GM21576 (cell line): Measurements from ENCODE around the gene RGR.

Source experiments
- ATAC-seq: cut with Tn5 transposase; IDR thresholded peaks from one replicate; pipeline ENCODE4 v1.9.1; 2021; ENCODE audit warnings: mild to moderate bottlenecking, moderate library complexity; ENCODE audit not compliant: unreplicated experiment

RGR gene

DNA sequence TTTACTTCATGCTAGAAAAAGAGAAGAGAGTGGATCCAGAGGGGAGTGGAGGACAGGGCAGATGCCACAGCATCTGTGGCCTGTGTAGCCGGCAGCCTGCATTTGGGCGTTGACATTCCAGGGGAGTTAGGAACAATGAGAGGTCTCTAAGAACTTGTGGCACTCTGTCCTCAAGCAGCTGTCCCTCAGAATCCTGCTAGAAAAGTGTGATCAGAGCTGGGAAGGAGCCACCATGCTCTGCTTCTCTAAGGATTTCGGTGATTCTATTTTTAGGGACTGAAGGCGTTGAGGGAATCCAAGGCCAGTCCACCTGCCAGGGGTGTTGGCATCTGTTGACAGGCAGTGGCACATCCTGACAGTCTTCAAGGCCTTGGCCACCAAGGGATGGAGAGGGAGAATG is 27.1 kb upstream of the RGR start:
- ATAC-seq: no peak

DNA sequence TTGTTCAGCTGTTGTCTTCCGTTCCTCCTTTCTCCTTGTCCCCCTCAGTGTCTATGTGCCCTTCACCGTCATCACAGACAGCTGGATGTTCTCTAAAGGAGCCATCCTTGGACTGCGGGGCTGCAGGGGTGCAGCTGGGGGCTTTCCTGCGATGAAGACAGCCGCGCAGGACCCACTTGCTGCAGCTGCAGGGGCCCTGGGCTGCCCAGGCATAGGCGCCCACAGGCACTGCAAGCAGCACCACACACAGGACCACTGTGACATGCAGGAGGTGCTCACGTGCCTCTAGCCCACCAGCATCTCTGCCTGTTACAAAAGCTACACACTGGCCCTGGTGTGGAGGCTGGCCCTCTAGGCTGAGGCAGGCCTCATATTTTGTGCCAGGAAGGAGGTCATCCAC is 22.9 kb upstream of the RGR start:
- no peak for ATAC-seq

DNA sequence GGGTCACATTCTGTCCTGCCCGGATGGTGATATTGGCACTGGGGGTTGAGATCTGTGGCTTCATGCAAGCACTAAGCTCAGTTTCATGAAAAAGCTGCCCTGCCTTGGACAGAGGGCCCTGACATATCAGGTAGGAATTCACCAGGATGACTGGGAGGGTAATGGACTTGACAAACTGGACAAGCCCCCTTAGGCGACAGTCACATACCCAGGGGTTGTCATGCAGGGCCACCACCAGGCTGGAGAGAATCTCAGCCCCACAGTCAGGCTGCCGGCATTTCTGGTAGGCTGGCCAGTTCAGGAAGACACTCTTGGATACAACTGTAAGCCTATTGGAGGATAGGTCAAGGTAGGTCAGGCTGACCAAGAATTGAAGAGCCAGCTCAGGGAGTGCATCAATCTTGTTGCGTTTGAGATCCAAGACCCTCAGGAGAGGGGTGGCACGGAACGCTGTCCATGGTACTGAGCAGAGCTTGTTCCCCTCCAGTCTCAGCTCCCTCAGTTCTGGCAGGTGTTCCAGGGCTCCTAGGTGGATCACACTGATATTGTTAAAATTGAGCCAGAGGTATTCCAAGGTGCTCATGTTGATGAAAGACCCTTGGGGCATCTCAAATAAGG is 20.3 kb upstream of the RGR start:
- ATAC-seq: no peak

DNA sequence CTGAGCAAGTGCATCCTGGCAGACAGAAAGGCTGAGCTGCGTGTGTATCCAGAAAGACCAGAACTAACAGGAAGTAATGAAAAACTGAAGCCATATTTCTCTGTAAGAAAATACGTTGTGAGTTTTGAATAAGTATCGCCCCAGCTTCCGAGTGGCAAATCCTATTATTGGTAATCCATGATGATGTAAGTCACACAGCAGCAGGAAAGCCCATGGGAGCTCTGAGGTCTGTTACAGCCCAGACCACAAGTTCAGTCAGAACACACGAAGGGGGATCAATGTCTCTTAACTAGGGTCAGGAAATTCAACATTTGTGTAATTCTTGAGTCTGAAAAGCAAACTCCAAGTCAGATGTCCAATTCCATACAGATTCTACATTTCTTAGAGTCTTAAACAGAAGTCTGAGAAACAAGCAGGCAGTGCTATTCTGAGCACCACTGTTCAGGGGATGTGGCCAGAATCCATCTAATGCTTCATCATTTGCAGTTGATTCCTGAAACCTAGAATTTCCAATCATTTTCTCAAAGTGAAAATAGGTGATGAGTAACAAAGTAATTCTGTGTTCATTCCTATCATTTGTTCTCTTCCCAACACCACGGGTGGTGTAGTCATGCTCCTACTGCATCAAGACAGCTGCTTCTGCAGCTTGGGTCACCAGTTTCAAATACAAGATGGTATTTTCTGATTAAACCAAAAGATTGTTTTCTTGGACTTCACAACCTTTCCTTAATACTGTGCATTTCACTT is 19.3 kb upstream of the RGR start, which contains the start of gene LRIT2:
Gene LRIT2, minus strand, starts transcription at position 118 of the 747 bp plus-strand sequence. Its CDS starts 24 bp downstream, at position 94.
- ATAC-seq: no peak

DNA sequence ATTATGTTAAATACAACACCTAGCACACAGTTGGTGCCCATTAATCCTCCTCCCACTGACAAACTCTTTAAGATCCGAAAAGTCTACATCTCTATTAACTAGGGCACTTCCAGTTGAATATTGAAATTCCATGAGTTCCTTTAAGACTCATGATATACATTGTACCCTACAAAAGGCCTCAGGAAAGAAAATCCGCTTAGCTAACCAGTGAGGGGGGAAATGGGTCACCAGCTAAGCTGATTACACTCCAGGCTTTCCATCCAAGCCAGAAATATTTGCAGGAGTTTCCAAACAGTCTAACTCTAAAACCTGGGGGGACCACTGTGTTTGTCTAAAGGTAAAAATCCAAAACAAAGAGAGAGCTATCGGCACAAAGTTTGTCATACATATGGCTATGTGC is 18.2 kb upstream of the RGR start:
- no peak for ATAC-seq

DNA sequence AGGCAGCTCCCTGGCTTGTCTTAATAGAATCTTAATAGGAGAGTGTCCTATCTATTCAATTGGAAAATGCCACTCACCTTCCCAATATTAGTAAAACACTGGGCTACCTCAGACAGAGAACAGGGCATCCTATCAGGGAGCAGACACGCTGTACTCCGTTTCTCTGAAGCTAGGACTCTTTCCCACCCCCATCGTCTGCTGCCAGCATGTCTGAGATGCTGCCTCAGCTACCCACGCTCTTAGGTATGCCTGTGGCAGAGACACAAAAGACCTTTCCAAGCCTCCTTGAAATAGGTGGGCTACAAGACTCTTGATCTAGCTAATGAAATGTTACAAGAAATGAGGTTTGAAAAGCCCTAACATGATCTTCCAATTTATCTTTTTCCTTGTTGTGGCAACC is 17.0 kb upstream of the RGR start:
- no peak for ATAC-seq

DNA sequence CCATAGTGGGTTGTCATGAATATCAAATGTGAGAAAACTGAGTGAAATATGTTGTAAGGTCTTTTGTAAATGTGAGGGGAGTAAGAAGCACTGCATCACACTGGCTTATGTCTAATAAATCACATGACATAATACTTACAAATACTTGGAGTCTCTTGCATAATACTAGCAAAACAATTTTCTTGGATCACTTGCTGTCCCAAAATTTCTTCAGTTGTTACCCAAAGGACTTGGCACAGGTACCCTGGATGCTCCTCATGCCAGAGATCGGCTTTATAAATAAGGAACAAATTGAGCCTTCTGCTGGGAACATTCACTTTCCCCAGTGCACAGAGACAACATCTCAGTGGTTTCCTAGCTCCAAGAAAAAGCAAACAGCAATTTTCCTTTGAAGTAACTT is 14.5 kb upstream of the RGR start:
- ATAC-seq: no peak

DNA sequence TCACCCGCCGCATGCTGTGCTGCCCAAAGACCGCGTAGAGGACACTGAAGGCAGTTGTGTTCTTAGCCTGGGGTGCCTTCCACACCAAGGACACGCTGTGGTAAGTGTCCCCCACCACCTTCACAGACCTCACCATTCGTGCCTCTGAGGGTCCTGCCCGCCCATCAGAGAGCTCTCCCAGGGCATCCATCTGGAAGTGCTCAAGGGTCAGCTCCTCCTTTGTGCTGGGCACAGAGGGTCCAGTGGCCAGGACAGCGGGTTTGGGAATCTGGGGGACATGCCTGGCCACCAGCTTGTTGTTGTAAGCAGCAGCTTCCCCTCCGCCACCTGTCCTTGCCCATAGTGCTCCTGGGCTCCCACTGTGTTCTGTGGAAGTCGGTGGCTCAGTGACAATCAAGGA is 12.5 kb upstream of the RGR start:
- no peak for ATAC-seq

DNA sequence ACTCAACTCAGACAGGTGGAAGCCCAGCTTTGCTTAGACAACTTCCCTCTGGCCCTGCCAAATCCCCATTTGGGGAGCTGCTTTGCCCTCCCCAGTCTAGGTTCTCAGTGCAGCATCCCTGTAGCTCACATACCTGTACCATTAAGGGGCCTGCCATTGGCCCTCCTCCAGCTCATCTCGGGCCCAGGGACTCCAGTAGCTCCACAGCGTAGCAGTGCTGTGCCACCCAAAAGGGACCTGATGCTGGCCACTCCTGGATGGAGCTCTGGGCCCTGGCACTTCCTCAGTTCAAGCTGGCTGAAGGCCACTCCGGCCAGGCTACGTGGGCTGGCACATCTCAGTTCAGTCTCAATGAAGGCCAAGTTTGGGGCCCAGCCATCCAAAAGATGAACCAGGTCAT is 10.9 kb upstream of the RGR start:
- no peak for ATAC-seq

DNA sequence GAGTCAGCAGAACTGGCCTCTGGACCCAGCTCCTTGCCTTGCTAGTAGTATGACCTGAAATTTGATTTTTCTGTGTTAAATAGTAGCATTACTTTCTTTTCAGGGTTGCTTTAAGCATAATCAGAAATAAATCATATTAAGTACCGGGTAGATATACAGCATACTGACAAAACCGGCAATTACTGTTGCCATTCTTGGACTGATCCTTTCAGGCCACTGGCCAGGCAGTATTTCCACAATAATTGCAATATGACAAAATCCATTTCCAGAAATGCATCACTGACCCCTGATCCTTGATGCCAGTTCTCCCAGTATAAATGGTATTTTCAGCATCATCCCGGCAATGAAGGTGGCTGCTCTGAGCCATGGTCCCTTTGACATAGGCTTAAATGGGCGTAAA is 10.4 kb upstream of the RGR start:
- ATAC-seq: no peak

DNA sequence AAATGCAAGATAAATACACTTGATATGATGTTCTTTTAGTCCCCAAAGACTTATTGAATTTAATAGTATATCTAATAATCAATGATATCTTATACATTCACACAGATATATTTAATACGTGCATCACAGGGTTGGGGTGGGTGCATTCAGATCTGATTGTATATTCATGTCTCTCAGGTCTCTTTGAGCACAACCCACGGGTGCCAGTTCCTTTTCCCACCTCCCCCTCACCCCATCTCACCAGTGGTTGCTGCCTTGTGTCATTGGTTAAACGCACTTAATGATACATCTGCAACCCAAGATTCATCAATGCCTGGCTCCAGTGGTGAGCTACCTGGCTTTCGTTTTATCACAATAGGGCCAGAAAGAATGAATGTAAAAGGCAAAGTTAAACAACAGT is 9.8 kb upstream of the RGR start:
- ATAC-seq: no peak

DNA sequence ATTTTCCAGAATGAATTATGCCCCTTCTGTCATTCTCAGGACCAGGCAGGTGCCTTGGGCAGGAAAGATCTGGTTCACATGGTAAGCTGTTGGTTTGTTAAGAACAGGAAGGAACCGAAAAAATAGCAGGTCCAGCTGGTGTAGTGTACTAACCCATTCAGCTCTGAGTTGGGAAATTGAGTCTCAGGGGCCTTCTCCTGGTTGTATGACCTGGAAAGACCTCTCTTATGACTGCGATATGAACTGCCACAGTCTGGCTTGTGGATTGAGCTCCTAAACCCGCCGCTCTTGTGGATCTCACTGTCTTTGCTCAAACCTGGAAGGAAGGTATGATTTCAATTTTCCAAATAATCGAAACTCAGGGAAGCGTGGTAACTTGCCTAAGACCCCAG is 8.1 kb upstream of the RGR start:
- no peak for ATAC-seq

DNA sequence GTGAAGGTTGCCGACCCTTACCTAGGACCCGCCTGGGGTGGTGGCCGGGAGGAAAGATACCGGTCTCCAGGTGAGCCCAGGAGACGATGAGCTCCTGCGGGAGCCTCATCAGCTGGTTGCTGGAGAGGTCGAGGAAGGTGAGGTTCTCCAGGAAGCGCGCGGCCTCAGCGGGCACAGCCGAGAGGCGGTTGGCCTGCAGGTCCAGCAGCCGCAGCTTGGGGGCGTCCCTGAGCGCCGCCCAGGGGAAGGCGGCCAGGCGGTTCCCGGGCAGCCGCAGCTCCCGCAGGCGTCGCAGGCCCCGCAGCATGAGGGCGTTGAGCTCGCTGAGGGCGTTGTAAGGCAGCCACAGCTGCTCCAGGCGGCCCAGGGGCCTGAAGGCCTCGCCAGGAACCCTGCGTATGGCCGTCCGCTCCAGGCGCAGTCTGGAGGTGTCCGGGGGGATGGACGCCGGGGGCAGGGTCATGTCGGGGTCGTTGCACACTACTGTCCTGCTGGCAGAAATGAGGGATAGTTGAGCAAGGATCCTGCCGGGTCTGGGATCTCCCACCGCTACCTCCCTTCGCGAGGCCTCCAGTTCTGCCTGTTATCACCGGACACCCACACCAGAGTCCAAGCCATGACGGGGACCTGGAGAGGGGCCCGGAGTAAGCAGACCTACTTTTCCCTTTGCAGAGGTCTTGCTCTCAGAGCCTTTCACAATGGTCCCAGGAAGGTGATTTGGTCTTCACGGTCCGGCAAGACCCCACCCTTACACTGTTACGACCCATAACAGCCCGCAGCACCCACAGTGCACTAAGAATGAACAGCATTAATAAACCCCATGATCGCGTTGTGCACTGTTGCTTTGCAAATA is 7.4 kb upstream of the RGR start:
- no peak for ATAC-seq

DNA sequence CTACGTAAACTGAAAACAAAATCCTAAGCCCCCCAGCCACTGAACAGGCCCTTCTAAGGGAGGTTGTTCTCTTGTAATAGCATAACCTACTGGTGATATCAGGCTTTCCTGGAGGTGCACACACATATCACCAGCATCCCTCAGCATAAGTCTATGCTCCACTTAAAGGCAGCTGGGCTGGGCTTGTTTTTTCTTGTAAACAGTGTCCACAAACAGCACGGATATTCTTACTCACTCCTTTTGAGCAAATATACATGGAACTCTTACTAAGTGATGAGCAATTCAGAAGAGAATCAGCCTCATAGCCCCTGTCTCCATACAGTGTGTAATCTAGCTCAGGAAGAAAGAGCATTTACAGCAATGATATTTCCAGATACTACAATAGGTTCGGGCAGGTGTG is 5.9 kb upstream of the RGR start:
- no peak for ATAC-seq

DNA sequence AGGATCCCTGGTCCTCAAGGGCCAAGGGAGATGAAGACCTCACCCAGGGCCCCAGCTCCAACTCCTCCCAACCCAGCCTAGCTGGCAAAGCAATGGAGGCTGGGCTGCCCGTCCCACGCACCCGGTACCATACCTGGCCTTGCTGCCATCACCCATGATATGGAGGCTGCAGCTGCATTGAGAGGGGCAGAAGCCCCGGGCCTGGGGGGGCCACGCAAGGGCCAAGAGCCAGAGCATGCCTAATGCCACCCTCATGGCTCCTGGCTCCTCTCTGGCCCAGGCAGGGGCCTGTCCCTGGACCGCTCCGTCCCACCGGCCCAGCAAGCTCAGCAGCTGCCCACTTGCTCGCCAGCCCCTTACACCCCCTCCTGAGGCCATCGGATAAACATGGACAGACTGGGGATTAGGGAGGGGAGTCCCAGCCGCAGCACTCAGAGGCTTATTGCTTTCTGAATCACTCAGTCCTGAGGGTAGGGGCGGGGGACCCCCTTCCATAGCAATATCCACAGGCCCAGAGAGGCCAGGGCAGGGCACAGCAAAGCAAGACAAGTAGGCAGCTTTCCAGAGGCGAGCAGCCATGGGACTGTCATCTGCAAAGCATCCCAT is 3.6 kb upstream of the RGR start, which contains the start of gene LRIT1:
Gene LRIT1, minus strand, starts transcription at position 362 of the 606 bp plus-strand sequence. Its CDS starts 107 bp downstream, at position 255.
- no peak for ATAC-seq

DNA sequence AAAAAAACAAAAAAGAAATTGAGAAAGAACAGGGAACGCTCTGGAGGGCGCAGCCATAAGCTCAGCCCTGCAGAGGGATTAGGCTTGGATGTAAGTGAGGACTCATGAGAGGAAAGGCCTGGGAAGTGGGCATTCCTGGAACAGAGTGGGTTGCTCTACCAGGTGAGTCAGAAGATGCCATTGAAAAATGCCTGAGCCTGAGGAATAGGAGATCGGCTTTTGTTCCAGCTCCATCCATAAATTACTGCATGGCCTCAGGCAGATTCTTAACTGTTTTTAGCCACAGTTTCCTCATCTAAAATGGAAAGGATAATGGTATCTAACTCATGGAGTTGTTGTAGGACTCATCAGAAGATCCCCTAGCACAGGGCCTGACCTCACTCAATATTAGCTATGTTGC is 1.1 kb upstream of the RGR start:
- ATAC-seq: no peak

DNA sequence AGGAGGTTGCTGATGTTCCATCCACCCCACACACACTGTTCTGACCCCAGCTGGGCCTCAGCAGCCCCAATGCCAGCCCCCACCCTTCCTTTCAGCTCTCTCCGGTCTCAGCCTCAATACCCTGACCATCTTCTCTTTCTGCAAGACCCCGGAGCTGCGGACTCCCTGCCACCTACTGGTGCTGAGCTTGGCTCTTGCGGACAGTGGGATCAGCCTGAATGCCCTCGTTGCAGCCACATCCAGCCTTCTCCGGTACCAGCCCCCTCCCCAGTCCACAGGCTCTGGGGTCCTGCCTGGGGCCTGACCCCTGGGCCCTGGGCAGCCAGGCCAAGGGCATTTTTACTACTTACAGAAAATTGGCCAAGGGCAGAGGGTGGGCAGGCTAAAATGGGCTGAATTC is 2.6 kb downstream of the RGR start:
- no peak for ATAC-seq

DNA sequence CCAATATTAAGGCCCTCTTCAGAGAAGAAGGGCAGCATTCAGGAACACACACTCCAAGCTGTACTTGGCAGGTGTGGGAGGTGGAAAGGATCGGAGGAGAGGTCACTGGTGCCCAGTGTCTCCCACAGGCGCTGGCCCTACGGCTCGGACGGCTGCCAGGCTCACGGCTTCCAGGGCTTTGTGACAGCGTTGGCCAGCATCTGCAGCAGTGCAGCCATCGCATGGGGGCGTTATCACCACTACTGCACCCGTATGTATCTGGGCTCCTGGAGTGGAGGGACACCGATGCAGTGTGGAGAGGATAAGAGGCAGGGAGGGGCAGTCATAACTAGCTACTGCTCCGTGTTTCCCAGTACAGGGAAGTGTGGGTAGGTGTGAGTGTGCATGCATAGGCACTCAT is 3.9 kb downstream of the RGR start:
- ATAC-seq: no peak

DNA sequence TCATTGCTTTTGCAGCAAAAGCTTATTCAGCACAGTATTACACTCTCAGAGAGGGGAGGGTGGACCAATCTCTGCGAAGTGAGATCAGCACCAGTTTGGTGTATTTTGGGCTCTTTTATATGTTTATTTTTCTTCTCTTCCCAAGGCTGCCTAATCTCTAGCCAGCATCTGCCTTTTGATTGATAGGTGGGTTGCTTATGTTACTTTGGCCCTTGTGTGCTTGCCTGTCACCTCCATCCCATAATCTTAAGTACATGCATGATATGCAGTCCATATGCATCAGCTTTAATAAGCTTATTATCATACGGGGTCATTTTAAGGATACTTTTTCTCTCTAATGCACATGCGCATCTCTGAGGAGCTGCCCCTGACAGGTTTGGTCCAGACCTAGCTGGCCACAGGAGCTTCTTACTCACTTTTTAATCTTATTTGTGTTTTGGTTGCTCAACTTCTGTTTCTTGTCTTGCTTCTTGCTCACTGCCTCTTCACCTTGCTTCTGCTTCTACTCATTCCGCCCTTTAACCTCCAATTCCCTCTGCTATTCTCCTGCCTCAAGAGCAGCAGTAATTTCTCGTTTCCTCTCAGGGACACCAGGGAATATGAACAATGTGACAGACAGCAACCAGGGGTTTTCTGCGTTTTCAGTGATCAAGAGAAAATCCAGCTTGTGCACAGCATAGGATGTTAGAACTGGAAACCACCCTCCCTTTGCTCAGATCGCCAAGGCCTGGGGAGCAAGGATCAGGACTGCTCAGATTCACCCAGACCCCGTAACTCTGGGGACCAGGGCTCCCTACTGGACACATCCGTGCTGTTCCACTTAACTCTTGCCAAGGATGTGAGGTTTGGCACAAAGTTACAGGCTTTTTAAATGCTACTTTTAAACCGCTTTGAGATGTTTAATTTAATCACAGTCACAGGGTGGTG is 10.0 kb downstream of the RGR start:
- no peak for ATAC-seq
